K562 (cell line): Measurements from ENCODE around the gene GPHN. TPM values are rescaled to one million over a fixed set of nuclear protein-coding genes. Genes with fewer than 3 reads are reported as not detected.

ENCODE experiments used
- ATF6 ChIP-seq: sonication (generic); formaldehyde crosslinking; IDR thresholded peaks from 2 replicates; pipeline ENCODE4 v1.4.0; 2020; ENCODE audit warnings: mild to moderate bottlenecking, missing genetic modification reagents
- CBX8 ChIP-seq: fragments of 200-600 bp; sonication (generic); IDR thresholded peaks from 2 replicates; pipeline ENCODE4 v1.6.1; 2012; ENCODE audit warnings: borderline replicate concordance, mixed run types, low read depth, mild to moderate bottlenecking, moderate library complexity, mixed read lengths, low read length, control low read depth, inconsistent platforms; ENCODE audit not compliant: poor library complexity, severe bottlenecking; ENCODE audit errors: extremely low read depth
- CEBPZ ChIP-seq: fragments of 150-350 bp; IDR thresholded peaks from 2 replicates; pipeline ENCODE4 v1.6.1; 2014; ENCODE audit warnings: low read depth, mild to moderate bottlenecking, low read length, borderline replicate concordance
- TRIM25 ChIP-seq: fragments of 450-650 bp; IDR thresholded peaks from 2 replicates; pipeline ENCODE4 v1.7.0; 2016; ENCODE audit warnings: borderline replicate concordance
- ZNF217 ChIP-seq: sonication (generic); formaldehyde crosslinking; IDR thresholded peaks from 2 replicates; pipeline ENCODE4 v1.8.0; 2022; ENCODE audit warnings: mild to moderate bottlenecking, missing genetic modification reagents
- ZNF668 ChIP-seq: fragments of 250-450 bp; sonication (Bioruptor Pico); IDR thresholded peaks from 2 replicates; pipeline ENCODE4 v1.8.0; 2022; ENCODE audit warnings: mild to moderate bottlenecking, inconsistent platforms
- ZNF830 ChIP-seq: fragments of 250-450 bp; sonication (Bioruptor Pico); IDR thresholded peaks from 2 replicates; pipeline ENCODE4 v1.5.0; 2021; ENCODE audit warnings: mild to moderate bottlenecking
- polyA plus RNA-seq, 8 experiments: library from polyadenylated mRNA; depleted of rRNA in 4 of 8; stranded (reverse) in 5 of 8; unstranded in 3 of 8; fragments of >200 nt; fragmentation: Nextera tagmentation in 2 of 8; fragmentation: Illumina TruSeq in 1 of 8; extraction: Ambion mirVana in 2 of 8; extraction: Trizol in 1 of 8; gene quantifications; 2 replicates each; pipeline versions ENCODE4 v1.2.1 to v1.2.3, GENCODE V29; 2011 to 2014; ENCODE audit warnings: inconsistent platforms in 1 of 8, missing spikeins in 1 of 8
- total RNA-seq, 7 experiments: library from RNA; depleted of rRNA in 6 of 7; stranded (reverse); fragments of >200 nt in 6 of 7; fragmentation: Illumina TruSeq in 2 of 7; extraction: Trizol in 2 of 7; gene quantifications; 2 replicates each; pipeline versions ENCODE4 v1.2.1 to v1.2.3, GENCODE V29; 2011 to 2021; ENCODE audit warnings: low replicate concordance in 1 of 7

The GPHN gene
- total and polyA plus RNA-seq, 9 of the 15 experiments (the other 6 are each of a cell fraction or from before 2014, with no cell fraction given) = 5.9 to 16.0 (median 11.4) TPM

GRCh38 chr14:66498311-66498710 lies 9.6 kb upstream of the GPHN start (continued):
- TF ChIP-seq CEBPZ (no peak), CBX8 (no peak), ZNF668 (CRISPR knock-in tag) (no peak), ZNF830 (CRISPR knock-in tag) (no peak), TRIM25 (no peak), ATF6 (CRISPR knock-in tag) (no peak), ZNF217 (CRISPR knock-in tag) (no peak)
